Hepatocyte (in vitro differentiated cells): ENCODE data around the gene STAT4.

Source experiments
- CTCF ChIP-seq: fragments of 200-600 bp; sonication (generic); IDR thresholded peaks from 2 replicates; pipeline ENCODE4 v1.5.1; 2016; ENCODE audit warnings: antibody characterized with exemption, mild to moderate bottlenecking; ENCODE audit not compliant: poor library complexity
- EZH2 ChIP-seq: fragments of 200-600 bp; sonication (generic); IDR thresholded peaks from 2 replicates; pipeline ENCODE4 v1.6.1; 2016; ENCODE audit warnings: antibody characterized with exemption, mild to moderate bottlenecking, borderline replicate concordance
- EZH2phosphoT487 ChIP-seq: fragments of 200-600 bp; sonication (generic); IDR thresholded peaks from one replicate; pipeline ENCODE4 v1.6.1; 2018; ENCODE audit warnings: antibody characterized with exemption, mild to moderate bottlenecking, low read depth, moderate library complexity; ENCODE audit not compliant: unreplicated experiment, severe bottlenecking

GRCh38 chr2:191039616-191040015 lies 111.2 kb downstream of the STAT4 start:
- TF ChIP-seq CTCF (no peak), EZH2phosphoT487 (no peak), EZH2 (no peak)
